Mammary epithelial cell (primary cell): Measurements from ENCODE around the gene HIGD2B.

Experiments used
- EZH2 ChIP-seq: IDR thresholded peaks from 2 replicates; pipeline ENCODE4 v1.6.1; 2012; ENCODE audit warnings: low read length, inconsistent platforms, borderline replicate concordance
- TF ChIP-seq, protein P1 (sequence below), 2 donors: IDR thresholded peaks in 1 of 2; conservative IDR thresholded peaks in 1 of 2; 2 replicates each; pipeline ENCODE4 v1.5.1; 2011 to 2012; ENCODE audit warnings: inconsistent platforms in 2 of 2, low read length in 2 of 2, mild to moderate bottlenecking in 2 of 2, control low read depth in 1 of 2, low read depth in 1 of 2; ENCODE audit not compliant: insufficient read depth in 1 of 2; ENCODE audit errors: extremely low read depth in 1 of 2

DNA sequence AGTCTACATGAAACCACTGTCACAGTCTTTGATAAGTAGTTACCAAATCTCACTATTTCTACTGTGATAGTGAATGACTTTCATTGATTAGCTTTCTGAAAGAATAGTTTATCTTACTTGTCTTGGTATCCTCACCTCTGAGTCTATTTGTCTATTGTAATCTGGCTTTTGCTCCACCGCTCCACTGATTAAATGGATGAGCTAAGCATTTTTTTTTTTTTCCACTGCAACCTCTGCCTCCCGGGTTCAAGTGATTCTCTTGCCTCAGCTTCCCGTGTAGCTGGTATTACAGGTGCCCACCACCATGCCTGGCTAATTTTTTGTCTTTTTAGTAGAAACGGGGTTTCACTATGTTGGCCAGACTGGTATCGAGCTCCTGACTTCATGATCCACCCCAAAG, 13.0 kb upstream of the HIGD2B start:
- TF ChIP-seq, protein P1, sequence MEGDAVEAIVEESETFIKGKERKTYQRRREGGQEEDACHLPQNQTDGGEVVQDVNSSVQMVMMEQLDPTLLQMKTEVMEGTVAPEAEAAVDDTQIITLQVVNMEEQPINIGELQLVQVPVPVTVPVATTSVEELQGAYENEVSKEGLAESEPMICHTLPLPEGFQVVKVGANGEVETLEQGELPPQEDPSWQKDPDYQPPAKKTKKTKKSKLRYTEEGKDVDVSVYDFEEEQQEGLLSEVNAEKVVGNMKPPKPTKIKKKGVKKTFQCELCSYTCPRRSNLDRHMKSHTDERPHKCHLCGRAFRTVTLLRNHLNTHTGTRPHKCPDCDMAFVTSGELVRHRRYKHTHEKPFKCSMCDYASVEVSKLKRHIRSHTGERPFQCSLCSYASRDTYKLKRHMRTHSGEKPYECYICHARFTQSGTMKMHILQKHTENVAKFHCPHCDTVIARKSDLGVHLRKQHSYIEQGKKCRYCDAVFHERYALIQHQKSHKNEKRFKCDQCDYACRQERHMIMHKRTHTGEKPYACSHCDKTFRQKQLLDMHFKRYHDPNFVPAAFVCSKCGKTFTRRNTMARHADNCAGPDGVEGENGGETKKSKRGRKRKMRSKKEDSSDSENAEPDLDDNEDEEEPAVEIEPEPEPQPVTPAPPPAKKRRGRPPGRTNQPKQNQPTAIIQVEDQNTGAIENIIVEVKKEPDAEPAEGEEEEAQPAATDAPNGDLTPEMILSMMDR (conservative IDR thresholded peaks at IDR 0.05 in 1 of 2, IDR thresholded peaks at IDR 0.05 in 1 of 2; ENCODE audit: extremely low read depth in 1 of 2, insufficient read depth in 1 of 2, low read depth in 1 of 2, low read length in 2 of 2) = no peak
- TF ChIP-seq EZH2 = no peak
